Measurements from ENCODE around the gene OR52B2. TPM values are rescaled to one million over a fixed set of nuclear protein-coding genes. Genes with fewer than 3 reads are reported as not detected.

Gene OR52B2
- total and polyA plus RNA-seq, 2 of the 8 experiments (the other 6 are each of a cell fraction or from before 2014, with no cell fraction given) = 0.15 TPM; not detected in 1

GRCh38 chr11:6196396-6196795 lies 26.3 kb upstream of the OR52B2 start (continued):
- TF ChIP-seq HDAC6 (IDR thresholded peaks at IDR 0.05; ENCODE audit: low read depth, low read length) (no peak), EZH2 (IDR thresholded peaks at IDR 0.05; ENCODE audit: low read depth, low read length, severe bottlenecking) (no peak), MAX (IDR thresholded peaks at IDR 0.05) (no peak), KDM5A (IDR thresholded peaks at IDR 0.05; ENCODE audit: low read length) (no peak), EP300 (IDR thresholded peaks at IDR 0.05; ENCODE audit: borderline replicate concordance in 1 of 2, low read depth in 2 of 2, low read length in 2 of 2) (no peak)
